Mammary epithelial cell (primary cell): Measurements from ENCODE around the gene PLXDC1.

Experiments used
- CTCF ChIP-seq, 2 donors: IDR thresholded peaks in 1 of 2; conservative IDR thresholded peaks in 1 of 2; 2 replicates each; pipeline ENCODE4 v1.5.1; 2011 to 2012; ENCODE audit warnings: inconsistent platforms in 2 of 2, low read length in 2 of 2, mild to moderate bottlenecking in 2 of 2, control low read depth in 1 of 2, low read depth in 1 of 2; ENCODE audit not compliant: insufficient read depth in 1 of 2; ENCODE audit errors: extremely low read depth in 1 of 2
- EZH2 ChIP-seq: IDR thresholded peaks from 2 replicates; pipeline ENCODE4 v1.6.1; 2012; ENCODE audit warnings: low read length, inconsistent platforms, borderline replicate concordance

GRCh38 chr17:39123627-39124026 lies 27.8 kb downstream of the PLXDC1 start:
- TF ChIP-seq CTCF (conservative IDR thresholded peaks at IDR 0.05 in 1 of 2, IDR thresholded peaks at IDR 0.05 in 1 of 2; ENCODE audit: extremely low read depth in 1 of 2, insufficient read depth in 1 of 2, low read depth in 1 of 2, low read length in 2 of 2) (no peak), EZH2 (no peak)
